PC-3 (cell line): ENCODE measurements around the gene CD44.

Experiments
- CTCF ChIP-seq: fragments of 300-600 bp; sonication (generic); conservative IDR thresholded peaks from 2 replicates; pipeline ENCODE4 v1.5.1; 2017; ENCODE audit warnings: antibody characterized with exemption, low read depth, mild to moderate bottlenecking, low read length
- EZH2phosphoT487 ChIP-seq: fragments of 300-600 bp; sonication (generic); IDR thresholded peaks from 2 replicates; pipeline ENCODE4 v1.6.1; 2018; ENCODE audit warnings: mild to moderate bottlenecking, antibody characterized with exemption, low read length, borderline replicate concordance

- TF ChIP-seq CTCF (no peak), EZH2phosphoT487 (no peak)
These were observed 46.7 kb downstream of the CD44 start for GRCh38 chr11:35185696-35186095.
